Osteoblast (primary cell): Measurements from ENCODE around the gene SERBP1. TPM values are rescaled to one million over a fixed set of nuclear protein-coding genes. Genes with fewer than 3 reads are reported as not detected.

ENCODE experiments used
- DNase-seq: peaks from one replicate; pipeline ENCODE4 v3.0.0; 2011; ENCODE audit warnings: low spot score, mixed read lengths; ENCODE audit not compliant: insufficient read length; ENCODE audit errors: missing footprints
- H2AFZ ChIP-seq: 2 replicates; pipeline ENCODE4 v1.6.0; 2011; ENCODE audit warnings: mild to moderate bottlenecking, low read length
- H3K27ac ChIP-seq: 2 replicates; pipeline ENCODE4 v1.5.1; 2011; ENCODE audit warnings: mild to moderate bottlenecking, low read depth, low read length, moderate library complexity
- H3K27me3 ChIP-seq: 2 replicates; pipeline ENCODE4 v1.6.0; 2012; ENCODE audit warnings: mild to moderate bottlenecking, control low read depth, inconsistent platforms, low read length, moderate library complexity; ENCODE audit not compliant: insufficient read depth
- H3K36me3 ChIP-seq: 2 replicates; pipeline ENCODE4 v1.5.1; 2011; ENCODE audit warnings: mild to moderate bottlenecking, low read length, control low read depth, moderate library complexity; ENCODE audit not compliant: insufficient read depth
- H3K4me1 ChIP-seq: 2 replicates; pipeline ENCODE4 v1.5.1; 2011; ENCODE audit warnings: mild to moderate bottlenecking, low read length, control low read depth, moderate library complexity; ENCODE audit not compliant: insufficient read depth
- H3K4me2 ChIP-seq: 2 replicates; pipeline ENCODE4 v1.6.0; 2011; ENCODE audit warnings: mild to moderate bottlenecking, low read length; ENCODE audit not compliant: insufficient read depth
- H3K4me3 ChIP-seq: fragments of 200-600 bp; sonication (generic); 3 replicates; pipeline ENCODE4 v1.5.1; 2012; ENCODE audit warnings: mild to moderate bottlenecking, low read length, inconsistent platforms; ENCODE audit not compliant: insufficient read depth
- H3K79me2 ChIP-seq: 2 replicates; pipeline ENCODE4 v1.6.0; 2012; ENCODE audit warnings: mild to moderate bottlenecking, low read length, control low read depth, inconsistent platforms; ENCODE audit not compliant: insufficient read depth
- H3K9me3 ChIP-seq: 2 replicates; pipeline ENCODE4 v1.5.1; 2011; ENCODE audit warnings: low read depth, low read length, control low read depth
- H4K20me1 ChIP-seq: 2 replicates; pipeline ENCODE4 v1.6.0; 2012; ENCODE audit warnings: mild to moderate bottlenecking, low read length, control low read depth; ENCODE audit not compliant: insufficient read depth
- total RNA-seq: library from RNA; depleted of rRNA; stranded (reverse); fragments of >200 nt; gene quantifications from 2 replicates; pipeline ENCODE4 v1.2.3, GENCODE V29; 2012
- TF ChIP-seq, protein P1 (sequence below): IDR thresholded peaks from 2 replicates; pipeline ENCODE4 v1.5.1; 2011; ENCODE audit warnings: mild to moderate bottlenecking, low read depth, low read length, moderate library complexity; ENCODE audit errors: extremely low read depth

The SERBP1 gene
- total RNA-seq, 1 donor = 161 TPM

DNA sequence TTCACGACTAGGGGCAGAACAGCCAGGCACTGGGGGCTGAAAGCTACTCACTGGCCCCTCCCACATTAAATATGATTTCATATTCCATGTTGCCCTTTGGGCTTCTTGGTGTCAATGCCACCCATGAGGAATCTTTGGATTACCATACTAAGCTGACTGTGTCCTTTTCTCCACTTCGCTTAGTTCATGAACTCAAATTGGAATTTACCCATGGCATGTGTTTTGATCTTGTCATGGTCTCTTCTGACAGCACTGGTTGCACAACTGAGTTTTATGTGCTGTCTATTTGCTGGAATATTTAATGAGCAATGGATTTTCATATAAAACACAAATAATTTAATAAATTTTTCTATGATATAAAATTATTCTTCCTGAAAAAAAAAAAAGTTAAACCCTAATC is 59.2 kb downstream of the SERBP1 start:
- TF ChIP-seq, protein P1, sequence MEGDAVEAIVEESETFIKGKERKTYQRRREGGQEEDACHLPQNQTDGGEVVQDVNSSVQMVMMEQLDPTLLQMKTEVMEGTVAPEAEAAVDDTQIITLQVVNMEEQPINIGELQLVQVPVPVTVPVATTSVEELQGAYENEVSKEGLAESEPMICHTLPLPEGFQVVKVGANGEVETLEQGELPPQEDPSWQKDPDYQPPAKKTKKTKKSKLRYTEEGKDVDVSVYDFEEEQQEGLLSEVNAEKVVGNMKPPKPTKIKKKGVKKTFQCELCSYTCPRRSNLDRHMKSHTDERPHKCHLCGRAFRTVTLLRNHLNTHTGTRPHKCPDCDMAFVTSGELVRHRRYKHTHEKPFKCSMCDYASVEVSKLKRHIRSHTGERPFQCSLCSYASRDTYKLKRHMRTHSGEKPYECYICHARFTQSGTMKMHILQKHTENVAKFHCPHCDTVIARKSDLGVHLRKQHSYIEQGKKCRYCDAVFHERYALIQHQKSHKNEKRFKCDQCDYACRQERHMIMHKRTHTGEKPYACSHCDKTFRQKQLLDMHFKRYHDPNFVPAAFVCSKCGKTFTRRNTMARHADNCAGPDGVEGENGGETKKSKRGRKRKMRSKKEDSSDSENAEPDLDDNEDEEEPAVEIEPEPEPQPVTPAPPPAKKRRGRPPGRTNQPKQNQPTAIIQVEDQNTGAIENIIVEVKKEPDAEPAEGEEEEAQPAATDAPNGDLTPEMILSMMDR = no peak
- H3K9me3 ChIP-seq = no peaks in the 10 kb centered on the region
- H3K36me3 ChIP-seq = no peaks in the 10 kb centered on the region
- peaks cover 7% of the 10 kb centered on the region for H3K4me1 ChIP-seq
- DNase-seq = no peak
- H2AFZ ChIP-seq = no peak overlapping the region
- H4K20me1 ChIP-seq = no peaks in the 10 kb centered on the region
- no peaks in the 10 kb centered on the region for H3K27me3 ChIP-seq
- H3K79me2 ChIP-seq = no peaks in the 10 kb centered on the region
- H3K4me3 ChIP-seq = no peak overlapping the region
- no peak overlapping the region for H3K4me2 ChIP-seq
- no peak overlapping the region for H3K27ac ChIP-seq

GRCh38 chr1:67368046-67368514 is 62.1 kb downstream of the SERBP1 start:
- DNase-seq = no peak
- Histone ChIP-seq H3K79me2 (no peaks in the 10 kb centered on the region), H3K9me3 (no peaks in the 10 kb centered on the region), H3K4me1 (peaks cover 7% of the 10 kb centered on the region), H4K20me1 (no peaks in the 10 kb centered on the region), H3K4me2 (no peak overlapping the region), H3K36me3 (no peaks in the 10 kb centered on the region), H2AFZ (no peak overlapping the region), H3K27me3 (no peaks in the 10 kb centered on the region), H3K27ac (no peak overlapping the region), H3K4me3 (no peak overlapping the region)
- TF ChIP-seq, protein P1 = no peak

- H3K36me3 ChIP-seq = no peaks in the 10 kb centered on the region
- no peak overlapping the region for H3K27ac ChIP-seq
- H2AFZ ChIP-seq = no peak overlapping the region
- H3K4me3 ChIP-seq = no peak overlapping the region
- no peaks in the 10 kb centered on the region for H3K9me3 ChIP-seq
- H3K4me1 ChIP-seq = peaks cover 7% of the 10 kb centered on the region
- no peaks in the 10 kb centered on the region for H3K27me3 ChIP-seq
- H3K79me2 ChIP-seq = no peaks in the 10 kb centered on the region
- TF ChIP-seq, protein P1 = no peak
- DNase-seq = peak; percentile 70
- no peaks in the 10 kb centered on the region for H4K20me1 ChIP-seq
- no peak overlapping the region for H3K4me2 ChIP-seq
Observed at GRCh38 chr1:67367370-67368045, 62.7 kb downstream of the SERBP1 start.

DNA sequence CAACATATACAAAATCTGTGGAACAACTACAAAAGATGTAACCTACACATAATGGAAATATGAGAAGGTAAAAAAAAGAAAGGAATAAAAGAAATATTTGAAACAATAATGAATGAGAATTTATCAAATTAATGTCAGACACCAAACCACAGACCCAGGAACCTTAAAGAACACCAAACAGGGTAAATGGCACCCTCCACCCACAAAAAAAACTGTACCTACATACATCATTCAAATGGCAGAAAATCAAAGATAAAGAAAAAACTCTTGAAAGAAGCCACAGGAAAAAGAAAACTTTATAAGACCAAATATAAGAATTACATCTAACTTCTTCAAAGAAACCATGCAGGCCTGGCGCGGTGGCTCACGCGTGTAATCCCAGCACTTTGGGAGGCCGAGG is 68.6 kb downstream of the SERBP1 start:
- TF ChIP-seq, protein P1 = no peak
- H3K36me3 ChIP-seq = no peaks in the 10 kb centered on the region
- H3K79me2 ChIP-seq = no peaks in the 10 kb centered on the region
- no peaks in the 10 kb centered on the region for H3K9me3 ChIP-seq
- H4K20me1 ChIP-seq = no peaks in the 10 kb centered on the region
- no peak overlapping the region for H3K4me3 ChIP-seq
- H3K27ac ChIP-seq = no peak overlapping the region
- DNase-seq = no peak
- H3K4me2 ChIP-seq = no peak overlapping the region
- H3K4me1 ChIP-seq = peaks cover 4% of the 10 kb centered on the region
- no peak overlapping the region for H2AFZ ChIP-seq
- H3K27me3 ChIP-seq = no peaks in the 10 kb centered on the region
